Epithelial cell of esophagus (primary cell): ENCODE measurements around the gene ST3GAL6.
"Not testable (repeated sequence)": the region's sequence is repeated elsewhere in the genome, so short reads cannot be mapped to it uniquely, and the experiment has no call there.

Experiments used
- DNase-seq: peaks from one replicate; pipeline ENCODE4 v3.0.0; 2010; ENCODE audit warnings: low read depth
- H3K4me3 ChIP-seq: 2 replicates; pipeline ENCODE4 v1.5.1; 2011; ENCODE audit warnings: mild to moderate bottlenecking, low read length, control low read depth
- CTCF ChIP-seq: IDR thresholded peaks from 2 replicates; pipeline ENCODE4 v1.5.1; 2011; ENCODE audit warnings: low read depth, mild to moderate bottlenecking, low read length, control low read depth, inconsistent platforms; ENCODE audit not compliant: insufficient read depth; ENCODE audit errors: missing control alignments

The ST3GAL6 gene

GRCh38 chr3:98827221-98827920 lies 64.2 kb downstream of the ST3GAL6 start:
- DNase-seq: no peak
- H3K4me3 ChIP-seq: no peak overlapping the region
- TF ChIP-seq CTCF: no peak

GRCh38 chr3:98829246-98829832 lies 66.2 kb downstream of the ST3GAL6 start:
- H3K4me3 ChIP-seq: no peak overlapping the region
- DNase-seq: no peak
- no peak for TF ChIP-seq CTCF

GRCh38 chr3:98831060-98831459 lies 67.9 kb downstream of the ST3GAL6 start:
- DNase-seq, H3K4me3 ChIP-seq: not testable (repeated sequence)

- DNase-seq: no peak
- TF ChIP-seq CTCF: no peak
- no peak overlapping the region for H3K4me3 ChIP-seq
Observed at GRCh38 chr3:98839846-98840245, 76.7 kb downstream of the ST3GAL6 start.

- no peak overlapping the region for H3K4me3 ChIP-seq
- no peak for TF ChIP-seq CTCF
- no peak for DNase-seq
Observed at GRCh38 chr3:98843266-98843959, 80.3 kb downstream of the ST3GAL6 start.
